HepG2 (cell line): ENCODE data around the gene ARF6. TPM values are rescaled to one million over a fixed set of nuclear protein-coding genes. Genes with fewer than 3 reads are reported as not detected.

Source experiments
- HINFP ChIP-seq: sonication (generic); formaldehyde crosslinking; IDR thresholded peaks from 2 replicates; pipeline ENCODE4 v1.4.0; 2020; ENCODE audit warnings: low read depth, mild to moderate bottlenecking, missing genetic modification reagents
- KDM3A ChIP-seq: IDR thresholded peaks from 2 replicates; pipeline ENCODE4 v1.6.1; 2018; ENCODE audit warnings: low read depth, missing compliant biosample characterization
- MYPOP ChIP-seq: sonication (generic); formaldehyde crosslinking; IDR thresholded peaks from 2 replicates; pipeline ENCODE4 v1.8.1; 2023; ENCODE audit warnings: mild to moderate bottlenecking, moderate library complexity, missing genetic modification reagents
- RCOR2 ChIP-seq: IDR thresholded peaks from 2 replicates; pipeline ENCODE4 v1.6.1; 2016; ENCODE audit warnings: missing biosample characterization, missing genetic modification reagents
- SMAD3 ChIP-seq: sonication (generic); formaldehyde crosslinking; IDR thresholded peaks from 2 replicates; pipeline ENCODE4 v1.4.0; 2020; ENCODE audit warnings: missing genetic modification reagents
- TBX2 ChIP-seq: sonication (generic); formaldehyde crosslinking; IDR thresholded peaks from 2 replicates; pipeline ENCODE4 v1.5.0; 2020; ENCODE audit warnings: missing genetic modification reagents, mild to moderate bottlenecking, borderline replicate concordance
- THRA ChIP-seq: sonication (generic); formaldehyde crosslinking; IDR thresholded peaks from 2 replicates; pipeline ENCODE4 v1.4.0; 2020; ENCODE audit warnings: missing genetic modification reagents, borderline replicate concordance
- ZFP90 ChIP-seq: sonication (generic); formaldehyde crosslinking; IDR thresholded peaks from 2 replicates; pipeline ENCODE4 v1.8.0; 2022; ENCODE audit warnings: missing genetic modification reagents, mild to moderate bottlenecking, inconsistent platforms, borderline replicate concordance
- ZHX1 ChIP-seq: sonication (generic); formaldehyde crosslinking; IDR thresholded peaks from 2 replicates; pipeline ENCODE4 v1.8.1; 2022; ENCODE audit warnings: low read depth, mild to moderate bottlenecking, missing genetic modification reagents
- ZNF280B ChIP-seq: sonication (generic); formaldehyde crosslinking; IDR thresholded peaks from 2 replicates; pipeline ENCODE4 v1.5.0; 2020; ENCODE audit warnings: missing genetic modification reagents, mild to moderate bottlenecking, borderline replicate concordance
- ZNF678 ChIP-seq: sonication (generic); formaldehyde crosslinking; IDR thresholded peaks from 2 replicates; pipeline ENCODE4 v1.4.0; 2020; ENCODE audit warnings: mild to moderate bottlenecking, missing genetic modification reagents
- ZNF691 ChIP-seq: sonication (generic); formaldehyde crosslinking; IDR thresholded peaks from 2 replicates; pipeline ENCODE4 v1.4.0; 2020; ENCODE audit warnings: missing genetic modification reagents, low read depth, mild to moderate bottlenecking, borderline replicate concordance
- ZNF792 ChIP-seq: IDR thresholded peaks from 2 replicates; pipeline ENCODE4 v1.6.1; 2016
- ZZZ3 ChIP-seq: sonication (generic); formaldehyde crosslinking; IDR thresholded peaks from 2 replicates; pipeline ENCODE4 v1.4.0; 2020; ENCODE audit warnings: missing genetic modification reagents, mild to moderate bottlenecking, borderline replicate concordance
- polyA plus RNA-seq, 8 experiments: library from polyadenylated mRNA; depleted of rRNA in 3 of 8; stranded (reverse) in 7 of 8; unstranded in 1 of 8; fragments of >200 nt; fragmentation: Illumina TruSeq in 4 of 8; extraction: Trizol in 4 of 8; gene quantifications; 2 replicates each; pipeline versions ENCODE4 v1.2.1 to v1.2.3, GENCODE V29; 2011 to 2016; ENCODE audit warnings: low read depth in 4 of 8, missing spikeins in 1 of 8, mixed read lengths in 1 of 8; ENCODE audit not compliant: insufficient read depth in 1 of 8
- total RNA-seq, 5 experiments: library from RNA; depleted of rRNA; stranded (reverse); fragments of >200 nt; fragmentation: Illumina TruSeq; extraction: Trizol; gene quantifications; 2 replicates each; pipeline ENCODE4 v1.2.3, GENCODE V29; 2016; ENCODE audit warnings: low read depth in 1 of 5
- TF ChIP-seq, protein P1 (sequence below): sonication (generic); formaldehyde crosslinking; IDR thresholded peaks from 2 replicates; pipeline ENCODE4 v1.8.0; 2022; ENCODE audit warnings: missing genetic modification reagents, mild to moderate bottlenecking, borderline replicate concordance

ARF6 gene
- total and polyA plus RNA-seq, 2 of the 13 experiments (the other 11 are each of a cell fraction or from before 2014, with no cell fraction given) = 12.7 to 31.9 TPM

DNA sequence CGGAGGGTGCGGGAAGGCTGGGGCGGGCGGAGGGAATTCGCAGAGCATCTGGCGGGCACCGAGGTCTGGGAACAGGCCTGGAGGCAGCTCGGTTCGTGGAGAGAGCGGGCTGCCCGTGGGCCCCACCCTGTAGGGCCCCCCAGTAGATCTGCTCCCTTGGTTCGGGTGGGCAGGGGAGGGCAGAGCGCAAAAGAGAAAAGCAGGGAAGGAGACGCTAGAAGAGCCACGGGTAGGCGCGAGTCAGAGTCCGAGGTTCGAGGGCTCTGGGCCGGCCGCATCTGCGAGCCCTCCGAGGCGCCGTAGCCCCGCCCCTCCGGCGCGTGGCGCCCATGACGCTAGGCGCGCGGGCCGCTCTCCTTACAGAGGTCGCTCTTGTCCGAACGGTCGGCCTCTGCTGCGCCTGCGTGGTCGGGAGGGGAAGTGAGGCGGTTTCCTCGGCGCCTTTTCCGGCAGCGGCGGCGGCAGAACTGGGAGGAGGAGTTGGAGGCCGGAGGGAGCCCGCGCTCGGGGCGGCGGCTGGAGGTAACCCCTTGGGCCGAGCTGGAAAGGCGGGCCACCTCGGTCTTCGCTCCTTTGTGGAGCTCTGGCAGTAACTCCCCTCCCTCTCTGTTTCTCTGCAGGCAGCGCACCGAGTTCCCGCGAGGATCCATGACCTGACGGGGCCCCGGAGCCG, at the start of gene ARF6 (continued):
- TF ChIP-seq ZHX1 (CRISPR knock-in tag) (peak; percentile 49; the same call in 1 of the 2 replicates), ZNF792 (CRISPR knock-in tag) (peak; percentile 88), ZNF691 (peak; percentile 89; the same call in 1 of the 2 replicates), SMAD3 (CRISPR knock-in tag) (peak; percentile 45; the same call in 1 of the 2 replicates), ZFP90 (CRISPR knock-in tag) (no peak; the same call in 1 of the 2 replicates), ZNF280B (peak; percentile 71; the same call in 1 of the 2 replicates), ZNF678 (CRISPR knock-in tag) (peak; percentile 86), THRA (CRISPR knock-in tag) (peak; percentile 56; the same call in 1 of the 2 replicates), ZZZ3 (CRISPR knock-in tag) (peak; percentile 95), MYPOP (CRISPR knock-in tag) (peak; percentile 57; the same call in 1 of the 2 replicates), HINFP (CRISPR knock-in tag) (peak; percentile 71), RCOR2 (CRISPR knock-in tag) (no peak), TBX2 (CRISPR knock-in tag) (peak; percentile 78; the same call in 1 of the 2 replicates), KDM3A (CRISPR knock-in tag) (peak; percentile 83; the same call in 1 of the 2 replicates)
- TF ChIP-seq, protein P1, sequence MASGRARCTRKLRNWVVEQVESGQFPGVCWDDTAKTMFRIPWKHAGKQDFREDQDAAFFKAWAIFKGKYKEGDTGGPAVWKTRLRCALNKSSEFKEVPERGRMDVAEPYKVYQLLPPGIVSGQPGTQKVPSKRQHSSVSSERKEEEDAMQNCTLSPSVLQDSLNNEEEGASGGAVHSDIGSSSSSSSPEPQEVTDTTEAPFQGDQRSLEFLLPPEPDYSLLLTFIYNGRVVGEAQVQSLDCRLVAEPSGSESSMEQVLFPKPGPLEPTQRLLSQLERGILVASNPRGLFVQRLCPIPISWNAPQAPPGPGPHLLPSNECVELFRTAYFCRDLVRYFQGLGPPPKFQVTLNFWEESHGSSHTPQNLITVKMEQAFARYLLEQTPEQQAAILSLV (CRISPR knock-in tag) = peak; percentile 68; the same call in 1 of the 2 replicates
